Measurements from ENCODE around the gene OR51E1. TPM values are rescaled to one million over a fixed set of nuclear protein-coding genes. Genes with fewer than 3 reads are reported as not detected.

The OR51E1 gene
- polyA plus RNA-seq, 3 donors: not detected

DNA sequence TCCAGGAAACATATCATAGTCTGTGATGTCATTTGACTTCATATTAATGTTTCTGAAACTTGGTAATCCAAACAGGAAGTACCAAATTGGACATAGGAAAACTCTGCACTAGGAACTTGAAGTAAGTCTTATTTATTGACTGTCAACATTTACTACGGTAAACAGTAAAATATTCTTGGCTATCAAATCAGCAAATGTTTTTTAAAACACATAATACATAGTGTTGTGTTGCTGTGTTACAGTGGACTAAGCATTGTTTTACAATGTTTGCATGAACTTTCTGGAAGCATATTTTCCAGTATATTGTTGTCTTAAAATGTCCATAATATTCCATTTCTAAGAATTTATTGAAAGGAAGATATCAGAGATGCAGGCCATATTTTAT is 56.6 kb downstream of the OR51E1 start:
- Mint-ChIP-seq H3K4me3 (no peak overlapping the region), H3K9me3 (no peaks in the 10 kb centered on the region), H3K27me3 (ENCODE audit: low read depth in 3 of 3) (peaks cover 0 to 2% (median 0%) of the 10 kb centered on the region in 3 donors), H3K27ac (no peak overlapping the region), H3K4me1 (no peaks in the 10 kb centered on the region), H3K36me3 (no peaks in the 10 kb centered on the region)
- no peak overlapping the region for H3K27ac ChIP-seq (ENCODE audit: low read depth in 1 of 2, low read length in 2 of 2)
- no peaks in the 10 kb centered on the region for H3K4me1 ChIP-seq (ENCODE audit: control insufficient read depth in 1 of 2, insufficient read depth in 2 of 2, low read length in 2 of 2)
- no peak overlapping the region for H3K4me2 ChIP-seq (replicated peaks; ENCODE audit: extremely low read depth, low read length, poor library complexity, severe bottlenecking)
- H3K27me3 ChIP-seq (ENCODE audit: control insufficient read depth in 2 of 2, insufficient read depth in 2 of 2, low read length in 2 of 2): peaks cover 2% of the 10 kb centered on the region in 2 donors
- no peaks in the 10 kb centered on the region for H4K20me1 ChIP-seq (ENCODE audit: insufficient read depth, low read length)
- H2AFZ ChIP-seq (ENCODE audit: insufficient read depth, low read depth, low read length, poor library complexity, severe bottlenecking): no peak overlapping the region
- WGBS (ENCODE audit: insufficient coverage): no CpG with 5 or more reads among the region's 1 CpG
- no peaks in the 10 kb centered on the region for H3K9me3 ChIP-seq (replicated peaks in 1 of 2; ENCODE audit: control insufficient read depth in 1 of 2, insufficient read depth in 1 of 2, low read length in 2 of 2)
- no peak for TF ChIP-seq CTCF (IDR thresholded peaks at IDR 0.05)
- no peak overlapping the region for H3K9ac ChIP-seq (ENCODE audit: insufficient read depth, low read length, poor library complexity, severe bottlenecking)
- no peaks in the 10 kb centered on the region for H3K79me2 ChIP-seq (ENCODE audit: insufficient read depth, low read length)
- H3K4me3 ChIP-seq (replicated peaks in 1 of 3; ENCODE audit: low read depth in 2 of 3, low read length in 3 of 3): no peak overlapping the region
- intact Hi-C loops (cut with micrococcal nuclease): no loop called here
- no peak for DNase-seq
- no peaks in the 10 kb centered on the region for H3K36me3 ChIP-seq (replicated peaks in 1 of 2; ENCODE audit: control insufficient read depth in 1 of 2, insufficient read depth in 2 of 2, low read length in 2 of 2)

DNA sequence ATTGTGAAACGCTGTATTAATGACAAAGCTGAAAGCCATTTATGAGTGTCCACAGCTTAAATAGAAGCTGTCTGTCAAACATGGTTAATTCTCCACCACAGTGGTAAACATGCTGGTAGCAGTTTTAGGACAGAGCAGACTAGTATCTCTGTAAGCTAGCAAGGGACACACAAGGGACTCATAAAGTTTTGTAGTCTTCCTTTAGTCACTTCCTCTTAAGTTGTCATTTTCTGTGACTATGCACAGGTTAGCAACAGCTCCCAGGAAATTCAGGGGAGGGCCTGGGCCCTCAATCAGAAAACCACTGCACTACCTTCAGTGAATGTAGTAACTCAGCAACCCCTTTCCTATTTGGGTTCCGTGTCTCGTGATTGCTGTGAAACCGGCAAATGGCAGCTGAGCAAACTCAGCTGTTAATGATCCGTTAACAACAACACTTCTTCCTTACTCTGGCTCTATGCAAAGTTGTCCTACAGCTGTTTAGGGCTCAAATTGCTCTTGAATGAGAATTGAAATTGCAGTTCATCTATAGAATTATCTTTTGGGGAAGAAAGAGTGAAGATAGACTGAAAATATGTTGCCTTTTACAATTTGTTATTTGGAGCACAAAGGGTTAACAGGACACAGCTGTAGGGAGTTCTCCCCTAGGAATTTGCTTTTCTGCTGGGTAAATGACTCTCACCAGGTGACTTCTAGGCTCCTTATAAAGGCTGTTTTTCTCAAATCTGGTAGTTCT is 60.4 kb downstream of the OR51E1 start, which contains the start of gene MMP26:
Gene MMP26 (plus strand): TSS at position 731 of the 736 bp plus-strand sequence.
- H3K9ac ChIP-seq (ENCODE audit: insufficient read depth, low read length, poor library complexity, severe bottlenecking): no peak within 1 kb of the TSS
- H3K9me3 ChIP-seq (replicated peaks in 1 of 2; ENCODE audit: control insufficient read depth in 1 of 2, insufficient read depth in 1 of 2, low read length in 2 of 2): no peaks in the 10 kb centered on the region
- no peaks in the 10 kb centered on the region for H4K20me1 ChIP-seq (ENCODE audit: insufficient read depth, low read length)
- DNase-seq: no peak
- H3K36me3 ChIP-seq (replicated peaks in 1 of 2; ENCODE audit: control insufficient read depth in 1 of 2, insufficient read depth in 2 of 2, low read length in 2 of 2): no peaks in the 10 kb centered on the region
- H3K36me3 Mint-ChIP-seq: no peaks in the 10 kb centered on the region
- no peak within 1 kb of the TSS for H2AFZ ChIP-seq (ENCODE audit: insufficient read depth, low read depth, low read length, poor library complexity, severe bottlenecking)
- H3K9me3 Mint-ChIP-seq: no peaks in the 10 kb centered on the region
- H3K4me3 ChIP-seq (replicated peaks in 1 of 3; ENCODE audit: low read depth in 2 of 3, low read length in 3 of 3): no peak within 1 kb of the TSS
- no peak for TF ChIP-seq CTCF (IDR thresholded peaks at IDR 0.05)
- H3K27me3 ChIP-seq (ENCODE audit: control insufficient read depth in 2 of 2, insufficient read depth in 2 of 2, low read length in 2 of 2): peaks cover 2% of the 10 kb centered on the region in 2 donors
- no peak within 1 kb of the TSS for H3K27ac ChIP-seq (ENCODE audit: low read depth in 1 of 2, low read length in 2 of 2)
- no peak within 1 kb of the TSS for H3K4me2 ChIP-seq (replicated peaks; ENCODE audit: extremely low read depth, low read length, poor library complexity, severe bottlenecking)
- peaks cover 0 to 4% (median 0%) of the 10 kb centered on the region in 3 donors for H3K27me3 Mint-ChIP-seq (ENCODE audit: low read depth in 3 of 3)
- H3K79me2 ChIP-seq (ENCODE audit: insufficient read depth, low read length): no peaks in the 10 kb centered on the region
- no peaks in the 10 kb centered on the region for H3K4me1 ChIP-seq (ENCODE audit: control insufficient read depth in 1 of 2, insufficient read depth in 2 of 2, low read length in 2 of 2)
- H3K27ac Mint-ChIP-seq: no peak within 1 kb of the TSS
- H3K4me1 Mint-ChIP-seq: no peaks in the 10 kb centered on the region
- no peak within 1 kb of the TSS for H3K4me3 Mint-ChIP-seq
- intact Hi-C loops (cut with micrococcal nuclease): no loop called here
- WGBS (ENCODE audit: insufficient coverage): no CpG with 5 or more reads among the region's 5 CpGs

Data from CD14-positive monocyte (primary cell).